ENCODE results near the gene DSP. TPM values are rescaled to one million over a fixed set of nuclear protein-coding genes. Genes with fewer than 3 reads are reported as not detected.

The DSP gene, protein sequence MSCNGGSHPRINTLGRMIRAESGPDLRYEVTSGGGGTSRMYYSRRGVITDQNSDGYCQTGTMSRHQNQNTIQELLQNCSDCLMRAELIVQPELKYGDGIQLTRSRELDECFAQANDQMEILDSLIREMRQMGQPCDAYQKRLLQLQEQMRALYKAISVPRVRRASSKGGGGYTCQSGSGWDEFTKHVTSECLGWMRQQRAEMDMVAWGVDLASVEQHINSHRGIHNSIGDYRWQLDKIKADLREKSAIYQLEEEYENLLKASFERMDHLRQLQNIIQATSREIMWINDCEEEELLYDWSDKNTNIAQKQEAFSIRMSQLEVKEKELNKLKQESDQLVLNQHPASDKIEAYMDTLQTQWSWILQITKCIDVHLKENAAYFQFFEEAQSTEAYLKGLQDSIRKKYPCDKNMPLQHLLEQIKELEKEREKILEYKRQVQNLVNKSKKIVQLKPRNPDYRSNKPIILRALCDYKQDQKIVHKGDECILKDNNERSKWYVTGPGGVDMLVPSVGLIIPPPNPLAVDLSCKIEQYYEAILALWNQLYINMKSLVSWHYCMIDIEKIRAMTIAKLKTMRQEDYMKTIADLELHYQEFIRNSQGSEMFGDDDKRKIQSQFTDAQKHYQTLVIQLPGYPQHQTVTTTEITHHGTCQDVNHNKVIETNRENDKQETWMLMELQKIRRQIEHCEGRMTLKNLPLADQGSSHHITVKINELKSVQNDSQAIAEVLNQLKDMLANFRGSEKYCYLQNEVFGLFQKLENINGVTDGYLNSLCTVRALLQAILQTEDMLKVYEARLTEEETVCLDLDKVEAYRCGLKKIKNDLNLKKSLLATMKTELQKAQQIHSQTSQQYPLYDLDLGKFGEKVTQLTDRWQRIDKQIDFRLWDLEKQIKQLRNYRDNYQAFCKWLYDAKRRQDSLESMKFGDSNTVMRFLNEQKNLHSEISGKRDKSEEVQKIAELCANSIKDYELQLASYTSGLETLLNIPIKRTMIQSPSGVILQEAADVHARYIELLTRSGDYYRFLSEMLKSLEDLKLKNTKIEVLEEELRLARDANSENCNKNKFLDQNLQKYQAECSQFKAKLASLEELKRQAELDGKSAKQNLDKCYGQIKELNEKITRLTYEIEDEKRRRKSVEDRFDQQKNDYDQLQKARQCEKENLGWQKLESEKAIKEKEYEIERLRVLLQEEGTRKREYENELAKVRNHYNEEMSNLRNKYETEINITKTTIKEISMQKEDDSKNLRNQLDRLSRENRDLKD (N-terminal part only)
- total RNA-seq (1.4 TPM), polyA plus RNA-seq (ENCODE audit: insufficient read depth in 1 of 8, insufficient read length in 8 of 8, low replicate concordance in 1 of 8) (10 to 100 TPM in 1 of 8 donors, 1 to 10 TPM in 7; 2.0 to 58.5 (median 3.5) TPM)
- long read RNA-seq, donor 1, result 0 reads
- long read RNA-seq, donor 2, result 0 reads
- long read RNA-seq, donor 3, result 0 reads
- long read RNA-seq, donor 4, result 0 reads
- long read RNA-seq, donor 5, result 0 reads
- long read RNA-seq, donor 6, result 0 reads
- long read RNA-seq, donor 7, result 0 reads
- long read RNA-seq, donor 8, result 0 reads
- long read RNA-seq, donor 9, result 0 reads
- long read RNA-seq, donor 10, result 0 reads
- long read RNA-seq, donor 11, result 0 reads

DNA sequence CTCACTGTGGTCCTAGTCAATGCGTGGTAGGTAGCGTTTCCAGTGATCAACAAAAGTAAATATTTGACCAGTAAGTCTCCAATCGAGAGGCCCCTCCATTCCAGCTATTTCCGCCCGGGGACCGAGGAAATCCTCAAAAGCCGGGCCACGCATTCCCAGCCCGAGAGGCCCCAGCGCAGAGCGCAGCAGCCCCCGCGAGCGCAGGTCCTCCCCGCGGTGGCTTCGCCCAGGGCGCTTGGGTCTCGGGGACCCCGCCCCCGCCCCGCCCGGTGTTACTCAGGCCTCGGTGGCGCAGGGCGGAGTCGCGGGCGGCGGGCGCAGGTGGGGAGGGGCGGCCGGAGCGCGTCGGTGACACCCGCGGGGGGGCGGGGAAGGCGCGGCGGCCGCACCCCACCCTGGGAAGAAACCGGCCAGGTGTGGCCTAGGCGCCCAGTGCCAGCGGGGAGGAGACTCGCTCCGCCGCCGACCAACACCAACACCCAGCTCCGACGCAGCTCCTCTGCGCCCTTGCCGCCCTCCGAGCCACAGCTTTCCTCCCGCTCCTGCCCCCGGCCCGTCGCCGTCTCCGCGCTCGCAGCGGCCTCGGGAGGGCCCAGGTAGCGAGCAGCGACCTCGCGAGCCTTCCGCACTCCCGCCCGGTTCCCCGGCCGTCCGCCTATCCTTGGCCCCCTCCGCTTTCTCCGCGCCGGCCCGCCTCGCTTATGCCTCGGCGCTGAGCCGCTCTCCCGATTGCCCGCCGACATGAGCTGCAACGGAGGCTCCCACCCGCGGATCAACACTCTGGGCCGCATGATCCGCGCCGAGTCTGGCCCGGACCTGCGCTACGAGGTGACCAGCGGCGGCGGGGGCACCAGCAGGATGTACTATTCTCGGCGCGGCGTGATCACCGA is at the start of gene DSP:
DSP (plus strand) TSS at position 497 of the 890 bp plus-strand sequence; CDS start at position 742, 245 bp downstream.
- under 1% methylated on average over 102 of the region's 105 CpGs for WGBS (ENCODE audit: insufficient coverage)
- Histone ChIP-seq H3K36me3 (ENCODE audit: control insufficient read depth, insufficient read depth, low read length) (no peaks in the 10 kb centered on the region), H3K4me1 (ENCODE audit: control insufficient read depth, insufficient read depth, low read length) (peaks cover 15% of the 10 kb centered on the region), H3K4me3 (ENCODE audit: low read length) (peak within 1 kb of the TSS; percentile 45), H3K9me3 (replicated peaks; ENCODE audit: control insufficient read depth, low read depth, low read length) (no peaks in the 10 kb centered on the region), H3K27ac (ENCODE audit: low read length) (peak within 1 kb of the TSS; percentile 71), H3K27me3 (ENCODE audit: control insufficient read depth, insufficient read depth, low read length) (peaks cover 66% of the 10 kb centered on the region)
- DNase-seq, result peak; percentile 17

DNA sequence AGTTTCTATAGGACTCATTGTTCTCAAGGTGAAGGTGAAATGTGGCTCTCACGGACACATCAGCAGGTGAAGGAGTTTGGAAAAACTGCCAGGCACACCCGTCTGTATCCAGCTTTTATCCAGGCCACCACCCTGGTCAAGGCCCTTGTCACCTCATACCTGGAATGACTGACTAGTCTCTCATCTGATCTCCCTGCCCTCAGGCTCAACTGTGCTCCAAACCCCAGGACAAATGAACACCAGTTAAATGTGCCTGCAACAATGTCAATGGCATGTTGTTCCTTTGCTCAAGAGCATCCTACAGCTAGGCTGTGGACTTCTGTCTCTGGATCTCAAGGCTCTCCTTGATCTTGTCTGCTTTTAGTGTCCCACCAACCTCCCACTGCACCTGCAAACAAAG is 47.6 kb upstream of the DSP start:
- WGBS (ENCODE audit: insufficient coverage), result 82% methylated on average over 2 of the region's 2 CpGs
- no peak for DNase-seq
- Histone ChIP-seq H3K9me3 (replicated peaks; ENCODE audit: control insufficient read depth, low read depth, low read length) (peaks cover 4% of the 10 kb centered on the region), H3K27me3 (ENCODE audit: control insufficient read depth, insufficient read depth, low read length) (no peaks in the 10 kb centered on the region), H3K4me1 (ENCODE audit: control insufficient read depth, insufficient read depth, low read length) (no peaks in the 10 kb centered on the region), H3K4me3 (ENCODE audit: low read length) (no peak overlapping the region), H3K36me3 (ENCODE audit: control insufficient read depth, insufficient read depth, low read length) (no peaks in the 10 kb centered on the region), H3K27ac (ENCODE audit: low read length) (no peak overlapping the region)

DNA sequence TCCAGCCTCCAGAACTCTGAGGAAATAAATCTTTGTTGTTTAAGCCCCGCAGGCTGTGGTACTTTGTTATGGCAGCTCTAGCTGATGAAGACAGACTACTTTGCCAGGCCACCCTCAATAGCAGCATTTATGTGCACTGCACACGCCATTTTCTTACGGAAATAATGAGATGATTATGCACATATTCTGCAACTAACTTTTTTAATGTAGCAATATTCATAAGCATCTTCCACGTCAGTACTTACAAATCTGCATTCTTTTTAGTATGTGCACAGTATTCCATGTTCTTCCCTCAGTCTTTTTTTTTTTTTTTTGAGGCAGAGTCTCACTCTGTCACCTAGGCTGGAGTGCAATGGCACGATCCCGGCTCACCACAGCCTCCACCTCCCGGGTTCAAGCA is 46.8 kb upstream of the DSP start:
- no peaks in the 10 kb centered on the region for H3K4me1 ChIP-seq (ENCODE audit: control insufficient read depth, insufficient read depth, low read length)
- no peak for DNase-seq
- H3K36me3 ChIP-seq (ENCODE audit: control insufficient read depth, insufficient read depth, low read length), result no peaks in the 10 kb centered on the region
- no peak overlapping the region for H3K4me3 ChIP-seq (ENCODE audit: low read length)
- H3K27me3 ChIP-seq (ENCODE audit: control insufficient read depth, insufficient read depth, low read length), result no peaks in the 10 kb centered on the region
- WGBS (ENCODE audit: insufficient coverage), result 100% methylated on average over 1 of the region's 7 CpGs
- H3K27ac ChIP-seq (ENCODE audit: low read length), result no peak overlapping the region
- H3K9me3 ChIP-seq (replicated peaks; ENCODE audit: control insufficient read depth, low read depth, low read length), result peaks cover 4% of the 10 kb centered on the region

DNA sequence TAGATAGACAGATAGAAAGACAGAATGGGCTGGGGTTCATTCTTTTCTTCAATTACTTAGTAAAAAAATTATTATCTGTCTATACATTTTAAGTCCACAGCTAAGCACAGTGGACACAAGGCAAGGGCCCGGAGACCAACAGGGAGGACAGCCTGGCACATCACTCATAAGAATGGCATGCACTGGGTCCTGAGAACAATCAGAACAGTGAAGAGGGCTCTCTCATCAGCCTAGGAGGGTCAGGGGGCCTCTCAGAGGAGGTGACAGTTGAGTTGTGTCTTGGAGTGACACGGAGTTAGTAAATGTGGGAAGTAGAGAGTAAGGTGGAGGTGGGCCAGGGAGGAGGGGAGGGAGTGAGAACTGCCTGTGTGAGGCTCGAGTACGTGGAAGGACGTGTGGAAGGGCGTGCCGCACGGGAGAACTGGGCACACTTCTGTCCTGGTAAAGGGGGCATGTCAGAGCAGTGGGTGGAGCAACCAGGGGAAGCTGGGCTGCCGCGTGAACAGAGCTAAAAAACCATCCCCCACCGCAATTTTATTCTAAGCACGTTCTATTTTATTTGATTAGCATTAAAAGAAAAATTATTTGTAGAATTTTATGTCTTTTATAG is 45.1 kb upstream of the DSP start:
- no peak for DNase-seq
- Histone ChIP-seq H3K27me3 (ENCODE audit: control insufficient read depth, insufficient read depth, low read length) (no peaks in the 10 kb centered on the region), H3K4me1 (ENCODE audit: control insufficient read depth, insufficient read depth, low read length) (no peaks in the 10 kb centered on the region), H3K9me3 (replicated peaks; ENCODE audit: control insufficient read depth, low read depth, low read length) (peaks cover 4% of the 10 kb centered on the region), H3K27ac (ENCODE audit: low read length) (no peak overlapping the region), H3K4me3 (ENCODE audit: low read length) (no peak overlapping the region), H3K36me3 (ENCODE audit: control insufficient read depth, insufficient read depth, low read length) (no peaks in the 10 kb centered on the region)
- 55% methylated on average over 8 of the region's 12 CpGs for WGBS (ENCODE audit: insufficient coverage)

DNA sequence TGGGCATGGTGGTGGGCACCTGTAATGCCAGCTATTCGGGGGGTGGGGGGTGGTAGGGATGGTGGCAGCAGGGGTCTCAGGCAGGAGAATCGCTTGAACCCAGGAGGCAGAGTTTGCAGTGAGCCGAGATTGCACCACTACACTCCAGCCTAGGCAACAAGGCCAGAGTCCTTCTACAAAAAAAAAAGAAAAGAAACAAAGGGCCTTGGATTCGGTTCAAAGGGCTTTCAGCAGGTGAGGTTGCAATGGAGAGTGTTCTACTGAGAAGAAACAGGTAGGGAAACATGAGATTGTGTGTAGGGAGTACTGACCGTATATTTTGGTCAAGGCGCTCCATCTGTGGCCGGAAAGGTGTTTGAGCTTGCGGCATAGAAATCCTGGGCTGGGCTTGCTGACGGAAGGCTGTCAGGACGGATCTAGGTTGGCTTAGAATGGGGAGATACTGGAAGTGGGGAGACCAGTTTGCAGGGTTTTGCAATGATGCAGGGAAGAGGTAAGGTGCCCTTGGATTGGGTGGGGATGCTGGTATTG is 40.7 kb upstream of the DSP start:
- Histone ChIP-seq H3K36me3 (ENCODE audit: control insufficient read depth, insufficient read depth, low read length) (no peaks in the 10 kb centered on the region), H3K27me3 (ENCODE audit: control insufficient read depth, insufficient read depth, low read length) (no peaks in the 10 kb centered on the region), H3K27ac (ENCODE audit: low read length) (no peak overlapping the region), H3K9me3 (replicated peaks; ENCODE audit: control insufficient read depth, low read depth, low read length) (no peaks in the 10 kb centered on the region), H3K4me3 (ENCODE audit: low read length) (no peak overlapping the region), H3K4me1 (ENCODE audit: control insufficient read depth, insufficient read depth, low read length) (no peaks in the 10 kb centered on the region)
- 94% methylated on average over 7 of the region's 10 CpGs for WGBS (ENCODE audit: insufficient coverage)
- no peak for DNase-seq

DNA sequence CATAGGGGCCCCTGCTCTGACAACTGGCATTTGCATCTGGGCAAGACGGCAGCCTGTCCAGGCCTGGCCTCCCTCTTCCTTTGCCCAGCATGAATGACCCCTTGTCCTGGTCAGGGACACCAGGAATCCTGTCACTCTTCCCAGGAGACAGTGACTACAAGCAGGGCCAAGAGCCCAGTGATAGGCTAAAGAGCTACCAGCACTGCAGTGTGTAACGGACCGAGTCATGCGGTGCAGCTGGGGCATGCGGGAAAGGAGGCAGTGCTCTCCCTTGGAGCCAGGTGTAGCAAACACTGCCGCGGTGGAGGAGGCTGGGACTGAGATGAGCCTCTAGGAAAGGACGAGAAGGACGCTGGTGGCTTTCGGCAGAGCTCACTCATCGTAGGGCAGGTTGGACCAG is 38.7 kb upstream of the DSP start:
- WGBS (ENCODE audit: insufficient coverage), result 87% methylated on average over 11 of the region's 11 CpGs
- no peaks in the 10 kb centered on the region for H3K27me3 ChIP-seq (ENCODE audit: control insufficient read depth, insufficient read depth, low read length)
- no peaks in the 10 kb centered on the region for H3K9me3 ChIP-seq (replicated peaks; ENCODE audit: control insufficient read depth, low read depth, low read length)
- no peaks in the 10 kb centered on the region for H3K36me3 ChIP-seq (ENCODE audit: control insufficient read depth, insufficient read depth, low read length)
- H3K4me3 ChIP-seq (ENCODE audit: low read length), result no peak overlapping the region
- H3K4me1 ChIP-seq (ENCODE audit: control insufficient read depth, insufficient read depth, low read length), result no peaks in the 10 kb centered on the region
- no peak overlapping the region for H3K27ac ChIP-seq (ENCODE audit: low read length)
- no peak for DNase-seq

DNA sequence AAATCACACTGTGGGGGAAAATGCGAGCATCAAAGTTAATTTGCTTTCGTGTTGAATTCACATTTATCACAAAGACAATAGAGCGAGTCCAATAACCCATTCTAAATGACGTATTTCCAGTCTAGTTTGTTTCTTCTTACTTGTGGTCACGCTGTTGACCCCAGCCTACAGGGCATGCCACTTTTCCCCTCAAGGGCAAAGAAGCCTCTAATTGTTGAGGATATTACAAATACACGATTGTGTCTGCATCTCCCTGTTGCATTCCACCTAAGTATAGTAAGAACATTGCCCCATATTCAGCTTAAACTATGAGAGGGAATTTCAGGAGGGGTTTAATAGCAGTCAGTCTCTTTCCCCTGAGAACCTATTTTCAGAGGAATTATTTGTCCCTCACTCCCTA is 37.4 kb upstream of the DSP start:
- H3K36me3 ChIP-seq (ENCODE audit: control insufficient read depth, insufficient read depth, low read length), result no peaks in the 10 kb centered on the region
- no peaks in the 10 kb centered on the region for H3K9me3 ChIP-seq (replicated peaks; ENCODE audit: control insufficient read depth, low read depth, low read length)
- 82% methylated on average over 2 of the region's 6 CpGs for WGBS (ENCODE audit: insufficient coverage)
- no peaks in the 10 kb centered on the region for H3K4me1 ChIP-seq (ENCODE audit: control insufficient read depth, insufficient read depth, low read length)
- H3K27me3 ChIP-seq (ENCODE audit: control insufficient read depth, insufficient read depth, low read length), result no peaks in the 10 kb centered on the region
- no peak for DNase-seq
- H3K4me3 ChIP-seq (ENCODE audit: low read length), result no peak overlapping the region
- H3K27ac ChIP-seq (ENCODE audit: low read length), result no peak overlapping the region

DNA sequence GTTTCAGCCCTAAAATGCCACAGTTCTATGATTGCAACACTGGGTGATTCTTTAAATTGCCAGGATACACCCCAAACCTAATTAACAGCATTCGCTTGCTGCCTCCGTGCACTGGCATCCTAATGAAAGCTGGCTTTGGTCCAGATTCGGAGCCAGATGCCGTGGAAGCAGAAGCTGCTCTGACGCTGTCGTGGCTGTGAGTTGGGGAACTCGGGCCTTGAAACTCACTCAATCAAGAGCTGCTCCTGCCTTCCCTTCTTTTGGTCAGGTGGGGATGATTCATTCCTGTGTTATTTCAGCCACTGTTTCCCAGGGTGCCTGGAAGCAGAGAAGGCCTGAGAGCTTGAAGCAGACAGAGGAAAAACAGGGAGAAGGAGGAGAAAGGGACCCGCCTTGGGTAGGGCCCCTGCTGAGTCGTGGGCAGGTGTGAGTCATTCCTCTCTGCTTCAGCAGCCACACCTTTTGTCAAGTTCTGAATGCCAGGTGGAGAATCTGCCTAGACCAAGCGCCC is 36.2 kb upstream of the DSP start:
- 21% methylated on average over 7 of the region's 10 CpGs for WGBS (ENCODE audit: insufficient coverage)
- Histone ChIP-seq H3K27me3 (ENCODE audit: control insufficient read depth, insufficient read depth, low read length) (no peaks in the 10 kb centered on the region), H3K27ac (ENCODE audit: low read length) (no peak overlapping the region), H3K36me3 (ENCODE audit: control insufficient read depth, insufficient read depth, low read length) (no peaks in the 10 kb centered on the region), H3K4me3 (ENCODE audit: low read length) (no peak overlapping the region), H3K9me3 (replicated peaks; ENCODE audit: control insufficient read depth, low read depth, low read length) (no peaks in the 10 kb centered on the region), H3K4me1 (ENCODE audit: control insufficient read depth, insufficient read depth, low read length) (no peaks in the 10 kb centered on the region)
- DNase-seq, result peak; percentile 20

Data from muscle of leg (tissue), 16 donors.